HG03439 (cell line): ENCODE results near the gene CNTNAP2.

Experiments
- ATAC-seq: cut with Tn5 transposase; IDR thresholded peaks from one replicate; pipeline ENCODE4 v1.9.1; 2021; ENCODE audit warnings: mild to moderate bottlenecking, moderate library complexity; ENCODE audit not compliant: unreplicated experiment

The CNTNAP2 gene

DNA sequence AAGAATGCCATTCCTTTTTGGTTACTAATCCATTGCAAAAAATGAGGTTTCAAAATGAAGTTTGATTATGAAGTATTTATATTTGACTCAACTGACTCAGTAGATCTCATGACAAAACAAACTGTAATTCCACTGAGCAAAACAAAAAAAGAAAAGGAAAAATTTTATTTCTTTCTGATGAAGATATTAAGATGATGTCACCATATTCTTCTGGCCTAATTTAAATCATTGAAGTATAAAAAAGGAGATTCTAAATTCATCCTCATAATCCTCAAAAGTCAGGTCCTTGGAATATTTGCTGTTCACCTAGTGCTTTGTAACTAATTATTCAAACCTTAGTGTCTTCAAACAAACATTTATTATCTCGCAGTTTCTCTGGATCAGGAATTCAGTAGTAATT is 1183.7 kb downstream of the CNTNAP2 start:
- ATAC-seq = no peak

DNA sequence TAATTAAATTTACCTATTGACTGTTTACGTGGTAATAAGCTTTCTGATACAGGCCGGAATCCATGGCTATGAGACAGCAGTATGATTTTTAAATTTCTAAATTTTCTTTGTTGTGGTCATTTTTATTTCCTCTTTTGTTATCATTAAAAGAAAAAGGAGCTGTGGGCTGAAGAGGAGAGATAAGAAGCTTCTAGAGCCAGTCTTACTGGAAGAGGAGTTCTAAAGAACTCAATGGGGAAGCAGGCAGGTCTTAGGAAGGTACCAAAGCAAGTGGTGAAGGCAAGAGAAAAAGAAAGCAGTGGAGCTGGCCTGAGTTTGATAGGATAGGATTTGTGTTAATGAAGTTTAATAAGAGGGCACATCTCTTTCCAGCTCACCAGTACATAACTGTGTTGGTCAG is 1187.8 kb downstream of the CNTNAP2 start:
- ATAC-seq = no peak

DNA sequence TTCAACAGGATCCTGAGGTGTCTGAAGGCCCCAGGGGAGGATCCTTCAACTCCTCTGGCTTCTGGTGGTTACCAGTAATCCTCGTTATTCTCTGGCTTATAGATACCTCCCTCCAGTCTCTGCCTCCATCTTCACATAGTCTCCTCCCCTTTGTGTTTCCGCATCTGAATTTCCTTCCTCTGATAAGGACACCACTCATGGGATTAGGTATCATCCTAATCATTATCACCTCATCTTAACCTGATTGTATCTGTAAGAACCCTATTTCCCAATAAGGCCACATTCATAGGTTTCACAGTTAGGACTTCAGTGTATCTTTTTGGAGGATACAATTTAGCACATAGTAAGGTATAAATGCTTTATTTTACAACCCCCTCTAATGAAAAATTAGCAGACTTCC is 1189.2 kb downstream of the CNTNAP2 start:
- ATAC-seq = no peak

DNA sequence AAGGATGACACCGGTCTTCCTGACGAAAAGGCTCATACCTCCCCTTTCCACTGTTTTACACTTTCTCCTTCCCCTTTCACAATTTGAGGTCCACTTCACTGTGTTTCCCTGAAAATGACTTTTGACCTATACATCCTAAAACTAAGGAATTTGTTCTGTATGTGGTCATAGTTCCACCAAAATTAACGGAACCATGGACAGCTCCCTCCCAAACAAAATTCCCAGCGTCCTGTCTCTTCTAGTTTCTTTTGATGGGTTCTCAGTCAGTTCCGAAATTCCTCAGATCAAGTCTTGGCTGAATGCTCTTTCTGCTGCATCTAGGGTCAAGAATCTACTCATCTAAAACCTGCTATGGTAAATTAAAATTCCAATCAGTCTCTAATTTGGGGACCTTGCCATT is 1191.9 kb downstream of the CNTNAP2 start:
- ATAC-seq = no peak

DNA sequence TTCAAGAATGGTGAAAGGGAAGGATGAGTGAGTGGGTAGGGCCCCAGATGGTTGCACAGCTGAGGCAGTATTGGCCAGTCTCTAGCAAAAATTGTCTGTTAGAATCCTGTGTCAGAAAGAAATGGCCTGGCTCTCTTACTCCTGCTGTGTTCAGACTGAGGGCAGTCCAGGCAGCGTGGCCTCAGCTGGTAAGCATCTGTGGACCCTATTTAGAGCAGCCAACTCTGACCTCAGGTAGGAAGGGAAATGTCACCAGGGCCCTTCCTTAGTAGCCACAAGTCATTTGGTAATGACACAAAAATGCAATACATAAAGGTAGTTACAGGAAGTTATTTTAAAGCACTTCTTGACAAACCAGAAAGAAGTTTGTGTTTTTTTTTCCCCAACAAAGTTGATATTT is 1194.7 kb downstream of the CNTNAP2 start:
- ATAC-seq = no peak

DNA sequence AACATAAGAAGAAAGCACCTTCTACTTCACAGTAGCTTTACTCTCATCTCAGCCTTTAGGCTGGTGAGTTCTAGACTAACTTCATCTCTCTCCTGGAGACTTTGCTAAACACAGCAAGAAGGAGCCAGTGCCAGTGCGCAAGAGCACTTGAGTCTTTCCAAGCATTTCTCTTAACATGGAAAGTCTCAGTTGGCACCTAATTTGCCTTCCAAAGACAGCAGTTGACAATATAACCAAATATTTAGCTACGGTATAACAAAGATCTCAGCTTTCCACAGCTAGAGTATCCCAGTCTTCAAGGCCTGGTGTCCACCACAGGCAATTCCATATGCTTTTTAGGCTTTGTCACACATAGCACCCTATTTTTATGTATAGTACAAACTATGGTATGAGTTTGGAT is 1204.9 kb downstream of the CNTNAP2 start:
- ATAC-seq = no peak

DNA sequence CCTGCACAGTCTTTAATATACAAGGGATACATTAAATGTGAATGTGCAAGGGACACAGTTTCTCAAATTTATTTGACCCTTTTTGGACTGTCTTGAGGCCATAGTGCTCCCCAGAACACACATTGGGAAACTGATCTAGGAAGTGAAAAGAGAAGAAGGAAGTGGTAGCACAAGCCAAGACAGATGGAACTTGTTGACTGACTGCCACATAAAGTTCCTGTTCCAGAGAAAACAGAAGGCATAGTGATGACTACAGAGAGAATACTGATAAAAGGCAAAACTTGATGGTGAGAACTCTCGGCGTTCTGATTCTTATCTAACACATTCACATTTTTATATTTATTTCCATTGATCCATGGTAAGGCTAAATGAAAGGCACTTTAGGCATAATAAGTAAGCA is 1216.4 kb downstream of the CNTNAP2 start:
- ATAC-seq = no peak

DNA sequence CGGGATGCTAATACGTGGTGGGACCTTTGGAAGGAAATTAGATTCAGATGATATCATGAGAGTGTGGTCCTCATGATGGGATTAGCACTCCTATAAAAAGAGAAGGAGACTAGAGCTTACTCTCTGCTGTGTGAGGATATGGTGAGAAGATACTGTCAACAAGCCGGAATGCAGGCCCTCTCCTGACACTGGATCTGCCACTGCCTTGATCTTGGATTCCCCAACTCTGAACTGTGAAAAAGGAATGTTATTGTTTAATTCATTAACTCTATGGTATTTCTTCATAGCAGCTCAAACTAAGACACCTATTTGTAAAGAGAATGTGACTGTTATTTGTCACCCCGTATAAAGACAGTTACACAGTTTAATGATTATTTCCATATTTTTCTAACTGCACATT is 1246.5 kb downstream of the CNTNAP2 start:
- no peak for ATAC-seq

DNA sequence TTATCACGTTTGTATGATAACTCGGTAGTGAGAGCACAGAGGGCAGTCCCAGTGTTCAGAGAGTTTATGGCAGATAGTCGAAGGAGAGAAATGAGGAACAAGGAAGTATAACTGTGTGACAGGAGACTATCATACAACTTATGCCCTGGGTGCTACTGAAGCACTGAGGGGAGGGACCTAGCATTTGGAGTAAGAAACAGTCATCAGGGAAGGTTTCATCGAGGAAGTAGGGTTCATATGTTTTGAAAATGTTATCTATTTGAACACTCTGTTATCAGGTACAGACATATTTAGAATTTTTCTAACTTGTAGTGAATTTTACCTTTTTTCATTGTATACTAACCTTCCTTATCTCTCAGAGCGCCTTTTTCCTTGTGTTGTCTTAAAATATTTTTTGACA is 1259.6 kb downstream of the CNTNAP2 start:
- no peak for ATAC-seq

DNA sequence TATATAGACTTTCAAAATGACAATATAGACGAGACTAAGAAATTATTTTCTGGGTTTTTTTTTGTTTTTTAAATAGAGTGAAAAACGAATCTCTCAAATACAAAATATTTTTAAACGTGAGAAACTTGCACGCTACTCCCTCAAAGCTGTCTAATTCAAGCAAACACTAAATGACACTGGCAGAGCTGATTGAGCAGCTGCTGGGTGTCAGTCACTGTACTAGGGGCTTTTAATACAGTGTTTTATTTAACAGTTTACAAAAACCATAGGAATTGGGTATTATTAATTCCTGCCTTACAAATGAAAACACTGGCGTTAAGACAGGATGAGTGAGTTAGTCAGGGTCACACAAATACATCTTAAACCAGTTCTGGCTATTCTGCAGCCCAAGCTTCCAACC is 1264.3 kb downstream of the CNTNAP2 start:
- ATAC-seq = no peak

DNA sequence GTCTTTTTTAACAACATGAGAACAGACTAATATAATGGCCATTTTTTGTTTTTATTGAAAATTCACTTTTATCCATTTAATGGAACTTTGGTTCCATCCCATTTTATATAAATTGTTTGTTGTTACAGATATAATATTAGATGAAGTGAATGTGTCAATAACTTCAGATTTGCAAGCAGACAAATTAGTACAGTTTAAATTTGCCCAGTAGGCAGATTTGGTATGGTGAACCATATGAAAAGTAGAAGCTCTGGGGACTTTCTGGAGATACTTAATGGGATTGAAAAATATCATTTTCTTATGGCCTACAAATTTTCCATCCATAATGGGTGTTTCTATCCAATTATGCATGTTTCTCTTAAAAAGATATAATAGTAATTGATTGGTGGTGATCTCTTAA is 1277.7 kb downstream of the CNTNAP2 start:
- ATAC-seq = no peak

DNA sequence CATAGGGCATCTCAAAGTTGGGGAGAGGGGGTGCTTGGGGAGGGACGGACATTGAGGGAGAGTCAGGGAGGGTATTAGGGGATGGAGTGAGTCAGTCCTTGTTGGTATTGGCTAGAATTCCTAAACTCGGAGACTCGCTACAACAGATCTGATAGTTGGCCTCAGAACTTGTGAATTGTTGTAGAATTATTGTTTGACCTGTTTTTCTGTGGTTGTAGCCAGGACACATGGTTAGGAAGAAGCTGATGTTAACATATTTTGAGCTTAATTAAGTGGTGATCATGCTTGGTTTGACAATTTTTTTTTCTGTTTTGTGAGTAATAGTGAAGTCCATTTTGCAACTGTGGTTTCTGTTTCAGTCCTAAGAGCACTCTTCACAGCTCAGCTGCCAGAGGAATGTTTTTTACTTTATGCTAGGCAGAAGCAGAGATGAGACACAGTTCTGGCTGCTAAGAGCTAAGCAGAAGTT is 1283.7 kb downstream of the CNTNAP2 start:
- no peak for ATAC-seq

DNA sequence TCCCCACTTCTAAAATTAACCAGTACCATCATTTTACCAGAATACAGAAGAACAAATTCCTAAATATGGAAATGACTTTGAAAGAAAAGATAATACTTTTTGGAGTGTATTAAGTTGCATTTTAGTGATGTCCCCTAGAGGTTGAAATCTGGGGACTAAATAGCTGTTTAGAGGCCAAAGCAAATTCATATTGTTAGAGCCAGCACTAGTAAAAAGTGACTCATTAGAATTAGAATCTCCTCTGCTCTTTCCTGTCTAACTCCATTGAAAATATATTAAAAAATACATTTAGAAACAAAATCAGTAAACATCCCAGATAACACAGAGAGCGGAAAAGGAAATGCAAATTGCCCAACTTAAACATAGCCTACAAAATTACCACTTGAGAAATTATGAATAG is 1284.3 kb downstream of the CNTNAP2 start:
- no peak for ATAC-seq

DNA sequence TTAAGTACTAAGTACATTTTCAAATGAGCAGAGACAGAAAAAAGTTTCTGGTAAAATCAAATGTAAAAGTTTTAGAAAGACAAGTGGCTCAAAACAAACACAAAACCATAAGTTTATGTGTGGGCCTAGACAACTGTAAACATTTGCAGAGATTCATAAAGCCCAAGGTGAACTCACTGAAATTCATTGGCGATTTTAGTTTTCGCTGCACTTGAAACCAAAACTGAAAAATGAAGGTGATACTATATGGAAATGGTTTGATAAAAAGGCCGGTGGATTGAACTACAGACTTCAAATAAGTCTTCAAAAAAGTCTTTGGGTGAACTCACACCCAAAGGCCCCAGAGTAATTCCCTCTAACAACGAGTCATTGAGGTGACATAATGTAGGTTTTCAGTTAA is 1289.0 kb downstream of the CNTNAP2 start:
- ATAC-seq = no peak

DNA sequence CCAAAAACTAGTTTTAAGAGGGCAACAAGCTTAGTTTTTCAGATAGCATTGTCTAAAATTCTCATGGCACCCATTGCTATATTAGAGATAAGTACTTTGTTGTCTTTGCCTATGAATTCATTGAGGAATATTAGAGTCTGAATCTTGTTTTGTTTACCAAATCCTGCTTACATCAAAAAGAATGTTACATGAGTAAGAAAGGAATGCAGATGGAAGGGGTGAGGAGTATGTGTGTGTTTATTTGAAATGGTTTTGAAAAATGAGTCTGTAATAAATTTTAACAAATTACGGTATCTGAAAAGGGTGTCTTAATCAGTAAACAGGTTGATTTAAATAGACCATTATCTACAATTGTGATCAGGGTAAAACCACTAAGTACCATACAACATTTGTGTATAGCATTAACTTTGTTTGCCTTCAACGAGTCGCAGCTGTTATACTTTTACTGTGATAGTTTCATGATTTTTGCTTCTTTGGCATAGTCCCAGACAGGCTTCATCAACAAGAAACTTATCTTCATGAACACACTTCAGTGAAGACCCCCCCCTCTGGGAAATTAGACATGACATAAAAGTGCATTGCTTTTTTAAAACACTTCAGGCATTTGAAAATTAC is 1290.0 kb downstream of the CNTNAP2 start:
- no peak for ATAC-seq

DNA sequence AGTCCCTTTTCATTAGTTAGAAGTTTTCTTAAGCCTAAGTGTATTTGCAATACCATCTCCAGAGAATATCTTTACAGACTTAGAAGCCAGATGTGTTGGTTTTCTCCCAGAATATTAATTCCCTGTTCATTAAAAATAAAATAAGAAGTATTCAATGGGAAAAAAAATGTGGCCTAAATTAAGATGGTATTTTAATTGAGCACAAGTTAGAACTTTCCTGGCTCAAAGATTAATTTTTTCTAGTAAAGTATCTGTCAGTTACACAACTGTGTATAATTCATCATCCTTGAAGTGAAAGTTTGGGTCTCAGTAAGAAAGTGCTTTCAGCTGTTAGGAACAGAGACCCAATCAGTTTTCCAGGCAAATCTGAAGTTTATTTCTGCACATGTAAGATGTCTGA is 1294.5 kb downstream of the CNTNAP2 start:
- ATAC-seq = no peak

DNA sequence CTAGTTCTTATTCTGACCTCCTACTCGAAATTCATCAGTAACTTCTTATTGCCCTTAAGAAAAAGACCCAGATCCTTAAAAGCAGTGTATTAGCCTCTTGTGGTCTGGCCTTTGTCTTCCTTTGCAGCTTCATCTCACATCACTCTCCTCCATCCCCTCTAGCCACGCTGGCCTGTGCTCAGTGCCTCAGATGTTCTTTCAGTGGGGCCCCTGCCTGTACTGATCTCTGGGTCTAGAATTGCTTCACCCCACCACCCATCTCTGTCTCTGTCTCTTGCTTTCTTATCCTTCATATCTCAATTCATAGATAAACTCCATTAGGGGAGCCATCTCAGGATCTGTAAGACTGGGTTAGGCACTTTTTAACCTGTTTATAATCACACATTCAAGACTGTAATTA is 1295.5 kb downstream of the CNTNAP2 start:
- no peak for ATAC-seq

DNA sequence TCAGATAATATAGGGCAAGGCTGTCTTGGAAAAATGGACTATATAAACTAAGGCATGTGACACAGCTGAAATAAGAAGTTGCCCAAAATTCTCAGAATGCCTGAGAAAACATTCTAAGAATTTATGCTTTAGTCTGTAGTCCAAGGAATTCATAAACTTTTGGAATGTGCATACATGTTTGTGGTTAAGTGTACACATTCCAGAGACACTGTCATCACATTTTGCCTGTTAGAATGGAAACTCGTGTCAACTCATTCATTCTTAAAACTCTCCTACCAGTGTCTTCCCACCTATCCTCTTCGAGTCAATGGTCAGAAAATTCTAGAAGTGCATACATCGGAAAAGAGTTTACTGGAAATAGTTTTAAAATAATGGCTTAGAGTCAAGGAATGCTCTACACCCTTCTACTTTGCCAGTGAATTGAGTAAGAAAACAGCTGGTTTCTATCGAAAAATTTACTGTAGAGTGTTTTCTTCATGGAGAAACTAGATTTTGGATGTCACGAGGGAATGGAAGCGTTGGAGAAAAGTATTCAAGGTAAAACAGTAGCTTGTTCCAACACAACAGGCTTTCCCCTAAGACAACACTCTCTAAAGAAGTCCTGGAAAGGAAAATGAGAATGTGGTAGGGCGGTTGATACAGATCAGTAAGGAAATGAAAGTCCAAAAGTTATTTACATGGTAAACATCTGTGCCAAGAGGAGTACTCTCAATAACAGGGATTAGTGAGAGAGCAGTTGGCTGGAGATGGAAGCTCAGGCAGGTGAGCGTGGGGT is 1296.4 kb downstream of the CNTNAP2 start:
- no peak for ATAC-seq

DNA sequence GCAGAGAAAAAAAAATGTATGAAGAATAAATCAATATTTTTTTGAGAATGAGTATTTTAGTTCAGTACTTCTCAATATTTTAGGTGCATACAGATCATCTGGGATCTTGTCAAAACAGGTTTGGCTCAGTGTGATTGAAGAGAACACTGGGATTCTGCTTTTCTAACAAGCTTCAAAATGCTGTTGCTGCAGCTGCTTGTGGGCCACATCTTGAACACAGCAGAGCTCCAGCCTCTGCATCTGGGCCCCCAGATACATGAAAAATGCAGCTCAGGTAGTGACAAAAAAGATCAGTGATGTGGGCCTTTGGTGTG is 1296.9 kb downstream of the CNTNAP2 start:
- no peak for ATAC-seq

DNA sequence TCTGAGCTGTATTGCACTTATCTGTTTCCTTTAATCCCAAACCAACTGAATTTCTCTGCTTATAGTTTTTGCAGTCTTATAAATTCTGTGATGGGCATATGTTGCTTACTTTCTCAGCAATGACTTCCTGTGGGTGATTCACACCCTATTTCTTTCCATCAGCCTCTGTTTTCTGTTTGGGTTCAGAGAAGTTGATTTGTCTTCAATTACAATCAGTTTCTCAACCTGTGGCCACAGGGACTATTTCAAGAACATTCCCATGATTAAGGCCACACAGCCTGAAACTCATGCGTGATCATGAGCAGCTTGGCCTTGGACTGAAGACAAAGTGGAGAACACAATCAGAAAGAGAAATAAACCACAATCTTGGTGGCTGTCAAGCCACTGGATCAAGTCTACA is 1299.4 kb downstream of the CNTNAP2 start:
- ATAC-seq = no peak

DNA sequence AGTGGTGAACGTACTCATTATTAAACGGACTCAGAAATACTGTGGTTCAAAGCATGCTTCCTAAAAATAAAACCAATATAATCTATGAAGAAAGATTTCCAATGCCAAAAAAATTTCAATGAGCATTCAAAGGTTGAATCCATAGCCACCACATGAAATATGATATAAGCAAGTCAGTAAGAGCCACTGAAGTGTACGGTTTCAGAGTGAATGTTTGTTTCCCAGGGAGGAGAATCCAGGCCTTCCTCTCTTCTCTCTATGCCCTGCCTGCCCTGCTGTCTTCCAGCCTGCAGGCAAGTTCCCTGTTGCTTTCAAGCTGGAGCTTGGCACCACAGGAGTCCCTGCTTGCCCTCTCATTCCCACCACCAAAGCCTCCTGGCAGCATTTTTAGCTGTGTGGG is 1302.4 kb downstream of the CNTNAP2 start:
- no peak for ATAC-seq

DNA sequence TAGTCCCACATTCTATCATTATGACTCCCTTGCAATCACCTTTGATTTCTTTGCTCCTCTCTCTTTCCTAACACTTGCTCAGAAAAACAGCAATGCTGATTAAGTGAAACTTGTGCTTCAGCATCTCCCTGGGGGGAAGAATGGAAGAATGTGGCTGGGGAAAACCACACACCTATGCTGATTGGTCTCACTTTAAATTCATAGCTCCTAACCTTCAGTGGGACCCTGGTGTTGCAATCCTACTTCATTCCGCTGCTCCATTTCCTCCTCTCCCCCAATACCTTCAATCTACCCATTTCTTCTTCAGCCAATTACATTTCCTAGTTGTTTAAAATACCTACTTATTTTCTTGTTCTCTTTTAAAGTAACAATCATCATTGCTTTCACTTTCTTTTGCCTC is 1307.3 kb downstream of the CNTNAP2 start:
- ATAC-seq = no peak

DNA sequence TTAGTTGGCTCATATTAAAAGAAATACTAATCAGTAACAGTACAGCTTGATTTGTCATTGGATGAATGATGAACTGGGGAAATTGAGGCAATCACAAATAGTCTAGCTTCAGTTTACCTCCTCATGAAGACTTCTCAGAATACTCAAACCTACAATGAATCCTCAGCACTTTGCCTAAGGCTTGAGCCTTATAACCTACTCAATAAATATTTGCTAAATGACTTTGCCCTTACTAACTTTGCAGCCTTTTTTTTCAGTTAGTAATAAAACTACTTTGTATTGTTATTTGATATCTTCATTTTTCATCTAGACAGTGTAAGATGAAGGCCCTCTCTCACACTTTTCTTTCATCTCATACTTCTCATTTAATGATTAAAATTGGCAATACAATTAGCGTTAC is 1311.5 kb downstream of the CNTNAP2 start:
- ATAC-seq = no peak
